Hematopoietic multipotent progenitor cell treated with erythropoietin and hydrocortisone succinate and interleukin-3 and kit ligand, for 15 days (in vitro differentiated cells): ENCODE results near the gene IFITM5.
A peak's percentile ranks its signal among the peaks of the same experiment; 100 is the strongest.
"Not testable (repeated sequence)": the region's sequence is repeated elsewhere in the genome, so short reads cannot be mapped to it uniquely, and the experiment has no call there.

Source experiments
- DNase-seq: peaks from one replicate; pipeline ENCODE4 v3.0.0-alpha.2; 2015; ENCODE audit warnings: low spot score

IFITM5 gene

DNA sequence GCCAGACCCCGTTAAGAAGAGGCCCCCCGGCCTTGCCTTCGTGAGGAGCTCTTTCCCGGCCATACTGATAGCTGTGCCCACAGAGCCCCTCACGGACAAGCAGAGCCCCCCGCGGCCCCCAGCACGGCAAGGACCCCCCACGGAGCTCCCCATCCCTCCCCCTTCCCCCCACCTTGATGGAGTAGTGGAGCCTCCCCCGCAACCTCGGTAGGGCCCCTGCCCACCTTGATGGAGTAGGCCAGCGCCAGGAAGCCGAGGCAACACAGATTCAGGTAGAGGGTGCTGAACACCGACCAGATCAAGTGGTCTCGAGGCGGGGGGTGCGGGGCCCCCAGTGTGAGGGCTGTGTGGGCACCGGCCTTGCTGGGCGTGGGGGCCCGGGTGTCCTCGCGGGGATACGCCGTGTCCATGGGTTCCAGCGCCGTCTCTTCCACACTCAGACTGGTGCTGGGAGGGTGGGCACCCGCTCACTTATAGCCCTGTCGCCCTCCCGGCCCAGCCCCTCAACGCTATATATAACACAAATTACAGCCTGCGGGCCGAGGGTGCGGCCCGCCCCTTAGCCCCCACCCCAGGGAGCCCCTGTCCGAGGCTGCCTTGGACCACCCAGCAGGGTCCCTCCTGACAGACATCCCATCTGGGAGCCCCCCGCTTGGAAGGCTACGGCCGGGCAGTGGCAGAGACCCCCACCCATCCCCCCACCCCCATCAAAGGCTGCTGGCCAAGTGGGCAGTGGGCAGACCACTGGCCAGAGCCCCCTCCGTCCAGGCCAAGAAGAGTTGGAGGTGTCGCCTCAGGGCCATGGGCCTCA lies at the start of gene IFITM5:
TSS of gene IFITM5 (minus strand) at position 446 of the 811 bp plus-strand sequence. CDS start at position 410, 36 bp downstream.
- no peak for DNase-seq

DNA sequence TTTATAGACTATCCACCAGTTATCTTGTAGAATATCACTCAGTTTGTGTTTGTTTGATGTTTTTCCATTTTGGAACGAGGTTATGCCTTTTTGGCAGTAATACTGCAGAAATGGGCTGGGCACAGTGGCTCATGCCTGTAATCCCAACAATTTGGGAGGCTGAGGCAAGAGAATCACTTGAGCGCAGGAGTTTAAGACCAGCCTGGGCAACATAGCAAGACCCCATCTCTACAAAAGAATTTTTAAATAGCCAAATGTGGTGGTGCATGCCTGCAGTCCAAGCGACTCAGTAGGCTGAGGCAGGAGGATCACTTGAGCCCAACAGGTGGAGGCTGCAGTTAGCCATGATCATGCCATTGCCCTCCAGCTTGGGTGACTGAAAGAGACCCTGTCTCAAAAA lies 47.2 kb upstream of the IFITM5 start:
- DNase-seq, result no peak

DNA sequence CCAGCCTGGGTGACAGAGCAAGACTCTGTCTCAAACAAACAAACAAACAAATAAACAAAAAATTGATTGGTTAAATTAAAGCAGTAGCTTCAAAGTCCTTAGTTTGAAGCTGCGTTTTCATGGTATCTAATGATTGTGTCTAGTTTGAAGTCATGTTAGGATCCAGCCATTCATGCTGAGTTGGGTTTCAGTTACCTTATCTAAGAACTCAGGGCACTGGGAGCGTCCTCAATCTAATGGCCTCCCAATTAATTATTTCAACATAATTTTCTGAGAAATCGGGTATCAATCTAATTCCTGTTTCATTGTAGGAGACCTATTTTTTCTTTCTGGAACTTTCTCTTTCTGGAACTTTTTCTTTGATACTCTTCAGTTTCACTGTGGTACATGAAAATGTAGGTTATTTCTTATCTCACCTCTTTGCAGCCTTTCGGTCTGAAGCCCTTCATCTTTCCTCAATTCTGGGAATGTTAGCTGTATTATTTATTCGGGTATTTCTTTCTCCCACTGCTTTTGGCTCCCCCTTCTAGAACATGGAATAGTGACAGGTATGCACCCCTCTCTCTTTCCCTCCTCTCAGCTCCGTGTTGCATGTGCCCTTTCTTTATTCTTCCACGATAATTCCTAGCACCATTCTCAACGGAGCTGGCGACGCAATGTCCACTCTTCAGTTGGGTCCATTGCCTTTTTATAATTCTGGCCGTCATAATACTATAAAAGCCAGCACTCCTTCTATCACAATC lies 45.7 kb upstream of the IFITM5 start:
- DNase-seq, result peak; percentile 18

DNA sequence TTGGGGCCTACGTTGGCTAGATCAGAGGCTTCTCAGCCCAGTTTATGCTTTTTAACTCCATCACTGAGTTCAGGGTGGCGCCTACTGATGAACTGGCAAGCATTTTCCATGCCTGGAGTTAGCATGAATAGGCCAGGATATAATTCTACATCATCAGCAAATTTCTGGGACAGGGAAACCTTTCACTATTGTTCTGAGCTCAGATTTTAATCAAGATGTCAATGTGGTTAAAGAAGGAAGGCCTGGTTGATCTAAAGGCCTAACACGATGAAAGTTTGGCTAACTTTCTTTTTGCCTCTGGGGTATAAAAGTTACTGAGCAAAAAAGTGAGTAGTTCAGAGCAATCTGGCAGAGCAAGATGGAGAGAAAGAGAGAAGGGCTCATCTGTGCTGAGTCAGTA lies 43.0 kb upstream of the IFITM5 start:
- no peak for DNase-seq

DNA sequence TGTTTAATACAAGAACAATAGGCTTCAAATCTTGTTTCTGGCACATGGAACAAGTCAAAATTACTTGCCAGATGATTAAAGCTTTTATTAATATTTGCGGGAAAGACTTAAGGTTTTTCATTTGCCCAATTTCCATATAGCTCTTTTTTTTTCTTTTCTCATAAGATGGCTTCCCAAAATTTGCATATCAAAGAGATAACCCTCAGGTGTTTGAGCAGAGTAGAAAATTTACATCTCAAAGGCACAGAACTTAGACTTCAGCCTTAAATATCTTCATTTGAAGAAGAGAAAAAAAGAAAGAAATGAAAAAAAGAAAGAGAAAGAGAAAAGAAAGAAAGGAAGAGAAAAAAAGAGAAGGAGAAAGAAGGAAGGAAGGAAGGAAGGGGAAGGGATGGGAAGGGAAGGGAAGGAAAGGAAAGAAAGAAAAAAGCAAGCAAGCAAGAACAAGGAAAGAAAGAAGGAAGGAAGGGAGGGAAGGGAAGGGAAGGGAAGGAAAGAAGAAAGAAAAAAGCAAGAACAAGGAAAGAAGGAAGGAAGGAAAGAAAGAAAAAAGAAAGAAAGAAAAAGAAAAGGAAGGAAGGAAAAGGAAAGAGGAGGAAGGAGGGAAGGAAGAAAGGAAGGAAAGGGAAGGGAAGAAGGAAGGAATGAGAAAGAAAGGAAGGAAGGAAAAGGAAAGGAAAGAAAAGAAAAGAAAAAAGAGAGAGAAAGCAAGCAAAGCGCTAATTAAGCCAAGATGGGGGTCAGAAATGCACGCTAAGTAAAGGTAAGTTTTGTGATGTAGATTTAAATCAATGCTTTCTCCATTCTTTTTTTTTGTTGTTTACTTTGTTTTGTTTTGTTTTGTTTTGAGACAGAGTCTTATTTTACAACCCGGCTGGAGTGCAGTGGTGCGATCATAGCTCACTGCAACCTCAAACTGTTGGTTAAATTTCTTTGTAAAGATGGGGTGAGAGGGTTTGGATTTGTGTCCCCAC lies 41.5 kb upstream of the IFITM5 start:
- DNase-seq, result no peak

DNA sequence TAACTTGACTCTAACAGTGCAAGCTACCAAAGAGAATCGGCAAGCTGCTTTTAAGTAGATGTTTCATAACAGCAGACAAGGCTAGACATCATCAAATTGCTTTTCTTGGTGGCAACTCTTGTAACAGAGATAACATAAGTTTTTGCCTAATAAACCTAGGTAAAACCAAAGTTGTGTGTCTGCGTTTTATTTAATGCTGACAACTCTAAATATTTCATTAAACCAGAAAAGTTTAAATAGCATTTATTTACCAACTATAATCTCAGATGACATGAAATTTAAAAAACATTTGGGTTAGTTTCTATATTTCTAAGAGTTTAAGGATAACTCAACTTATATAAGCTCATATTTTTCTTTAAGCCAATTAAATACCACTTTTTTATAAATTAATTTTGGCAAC lies 40.6 kb upstream of the IFITM5 start:
- no peak for DNase-seq

DNA sequence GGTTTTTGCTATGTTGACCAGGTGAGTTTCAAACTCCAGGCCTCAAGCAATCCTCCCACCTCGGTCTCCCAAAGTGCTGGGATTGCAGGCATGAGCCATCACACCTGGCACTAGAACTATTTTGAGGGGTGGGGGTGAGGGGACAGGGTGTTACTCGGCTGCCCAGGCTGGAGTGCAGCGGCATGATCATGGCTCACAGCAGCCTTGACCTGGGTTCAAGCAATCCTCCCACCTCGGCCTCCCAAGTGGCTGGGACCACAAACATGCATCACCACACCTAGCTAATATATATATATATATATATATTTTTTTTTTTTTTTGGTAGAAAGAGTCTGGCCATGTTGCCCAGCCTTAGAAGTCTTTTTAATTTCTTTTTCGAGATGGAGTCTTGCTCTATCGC lies 38.4 kb upstream of the IFITM5 start:
- DNase-seq, result no peak

DNA sequence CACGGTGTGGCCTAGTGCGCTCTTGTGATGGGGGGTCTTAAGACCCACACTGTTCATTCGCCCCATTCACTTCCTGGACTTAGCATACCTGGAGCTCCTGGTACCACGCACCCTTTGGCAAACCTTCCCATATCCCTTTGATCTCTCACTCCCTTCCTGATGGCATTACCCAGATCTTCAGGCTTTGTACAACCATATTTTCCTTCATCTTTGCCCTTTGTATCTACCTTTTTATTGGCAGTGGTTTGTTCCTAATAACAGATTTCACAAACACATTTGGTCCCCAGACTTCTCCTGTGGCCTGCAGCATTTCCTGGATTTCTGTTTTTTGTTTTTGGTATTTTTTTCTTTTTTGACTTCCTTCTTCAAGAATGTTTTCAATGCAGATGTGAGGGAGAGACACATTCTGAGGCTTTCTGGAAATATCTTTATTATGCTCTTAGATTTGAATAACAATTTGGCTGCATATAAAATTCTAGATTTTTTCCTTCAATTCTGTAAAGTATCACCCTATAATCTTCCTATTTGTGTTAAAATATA lies 37.4 kb upstream of the IFITM5 start:
- no peak for DNase-seq

DNA sequence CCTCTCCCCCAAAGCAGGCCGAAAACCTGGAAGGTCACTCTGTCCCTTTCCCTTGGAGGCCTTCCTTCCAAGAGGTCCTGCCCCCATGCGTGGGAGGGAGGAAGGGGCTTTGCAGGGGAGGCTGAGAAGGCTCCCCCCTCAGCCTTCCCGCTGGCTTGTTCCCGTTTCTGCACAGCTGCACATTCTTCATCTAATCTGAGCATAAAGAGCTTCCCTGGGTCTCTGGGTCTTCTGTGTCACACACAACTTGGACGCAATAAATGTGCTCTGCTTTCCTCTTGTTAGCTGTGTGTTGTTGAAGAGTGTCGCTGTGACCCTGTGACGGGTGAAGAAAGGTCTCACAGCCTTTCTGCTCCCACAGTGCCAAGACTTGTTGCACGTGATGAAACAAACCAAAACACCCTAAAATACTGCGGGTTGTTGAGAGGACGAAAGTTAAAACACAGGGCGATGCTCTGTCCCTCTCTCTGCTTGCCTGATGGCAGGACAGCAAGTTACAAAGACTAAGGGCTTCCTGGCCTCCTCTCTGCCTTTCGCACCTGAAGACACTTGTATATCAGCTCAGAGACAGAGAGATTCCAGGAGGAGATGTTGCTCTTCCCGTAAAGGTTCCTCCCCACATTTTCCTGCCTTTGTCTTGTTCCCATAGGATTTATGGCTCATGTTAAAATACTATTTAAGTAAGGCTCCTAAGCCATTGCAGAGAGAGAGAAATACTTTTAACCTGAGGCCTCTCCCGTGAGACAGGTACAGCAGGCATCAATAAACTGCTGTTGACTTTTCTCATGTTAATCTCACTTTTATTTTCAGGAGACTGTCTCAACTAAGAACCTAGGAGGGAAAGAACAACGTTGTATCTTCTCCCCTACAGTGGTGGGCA lies 36.7 kb upstream of the IFITM5 start:
- no peak for DNase-seq

DNA sequence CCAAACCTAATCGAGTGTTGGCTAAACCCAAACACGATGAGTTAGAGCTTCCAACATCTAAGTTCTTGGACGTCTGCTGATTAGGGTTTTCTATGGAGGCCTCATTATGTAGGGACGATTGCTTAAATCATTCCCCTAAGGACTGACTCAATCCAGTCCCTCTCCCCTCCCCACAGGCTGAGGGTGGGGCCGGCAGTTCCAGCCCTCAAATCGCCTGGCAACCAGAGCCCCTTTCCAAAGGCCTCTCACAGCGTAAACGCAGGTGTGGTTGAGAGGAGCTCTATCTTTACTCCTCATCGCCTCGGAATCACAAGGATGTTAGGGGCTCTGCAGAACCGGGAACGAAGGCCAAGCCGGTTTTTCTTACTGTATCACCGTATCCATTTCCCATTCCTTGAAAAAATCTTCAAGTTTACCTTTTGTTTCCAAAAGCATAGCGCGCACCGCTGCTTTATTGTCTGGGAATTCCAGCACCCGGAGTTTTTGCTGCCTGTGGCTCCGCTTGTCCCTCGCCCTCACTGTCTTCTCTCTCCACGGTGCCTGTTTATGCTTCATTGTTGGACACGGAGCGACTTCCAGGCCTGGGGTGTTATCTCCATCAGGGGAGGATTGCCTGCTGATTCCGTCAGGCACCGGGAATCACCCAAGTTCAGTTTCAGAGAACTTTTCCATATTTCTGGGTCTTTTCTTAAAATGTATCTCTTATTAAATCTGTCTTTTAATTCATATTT lies 35.1 kb upstream of the IFITM5 start:
- no peak for DNase-seq

DNA sequence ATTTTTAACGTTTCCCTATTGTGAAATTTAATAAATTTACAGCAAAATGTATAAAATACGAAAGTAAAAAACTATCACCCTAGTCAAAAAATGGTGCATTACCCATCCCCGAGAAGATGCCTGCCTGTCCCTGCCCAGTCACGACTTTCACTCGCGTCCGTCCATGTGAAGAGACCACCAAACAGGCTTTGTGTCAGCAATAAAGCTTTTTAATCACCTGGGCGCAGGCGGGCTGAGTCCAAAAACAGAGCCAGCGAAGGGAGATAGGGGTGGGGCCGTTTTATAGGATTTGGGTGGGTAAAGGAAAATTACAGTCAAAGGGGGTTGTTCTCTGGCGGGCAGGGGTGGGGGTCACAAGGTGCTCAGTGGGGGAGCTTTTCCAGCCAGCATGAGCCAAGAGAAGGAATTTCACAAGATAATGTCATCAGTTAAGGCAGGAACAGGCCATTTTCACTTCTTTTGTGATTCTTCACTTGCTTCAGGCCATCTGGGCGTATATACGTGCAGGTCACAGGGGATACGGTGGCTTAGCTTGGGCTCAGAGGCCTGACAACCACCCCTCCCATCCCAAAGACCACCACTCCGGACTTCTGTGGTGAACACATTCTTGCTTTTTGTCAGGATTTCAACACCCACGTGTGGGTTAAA lies 34.4 kb upstream of the IFITM5 start:
- DNase-seq, result not testable (repeated sequence)

DNA sequence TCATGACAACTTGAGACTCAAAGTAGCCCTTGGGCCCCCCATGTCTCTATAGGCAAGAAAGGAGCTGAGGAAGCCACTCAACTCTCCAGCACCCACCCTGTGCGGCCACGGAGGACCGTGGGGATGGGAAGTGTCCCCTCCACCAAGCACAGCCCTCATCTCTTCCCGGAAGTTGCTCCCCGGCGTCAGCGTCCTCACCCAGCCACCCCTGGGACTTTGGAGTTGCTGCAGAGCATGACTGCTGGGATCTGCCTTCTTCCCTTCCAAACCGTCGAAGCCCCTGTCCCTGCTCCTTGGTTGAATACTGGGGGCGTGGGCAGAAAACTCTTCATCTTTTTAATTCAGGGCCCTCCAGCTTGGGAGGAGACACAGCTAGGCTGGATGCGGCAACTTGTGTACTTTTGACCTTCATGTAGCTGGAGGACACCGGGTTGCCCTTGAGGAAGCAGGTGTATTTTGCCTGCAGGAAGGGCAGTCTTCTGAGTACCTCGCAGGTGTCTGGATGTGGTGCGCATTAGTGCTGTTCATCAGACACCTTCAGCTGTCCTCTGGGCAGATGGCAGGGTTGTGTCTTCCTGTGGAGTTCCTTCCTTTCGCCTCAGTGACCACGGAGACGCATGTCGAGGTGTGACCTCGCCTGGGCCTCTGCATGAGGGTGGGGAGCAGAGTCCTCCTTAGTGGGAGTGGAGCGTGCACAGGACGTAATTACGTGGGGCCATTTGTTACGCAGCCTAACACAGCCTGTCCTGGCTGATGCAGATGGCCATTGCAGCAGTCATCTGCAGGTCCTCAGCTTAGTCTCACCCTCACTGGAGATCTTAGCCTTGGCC lies 33.5 kb upstream of the IFITM5 start:
- no peak for DNase-seq

DNA sequence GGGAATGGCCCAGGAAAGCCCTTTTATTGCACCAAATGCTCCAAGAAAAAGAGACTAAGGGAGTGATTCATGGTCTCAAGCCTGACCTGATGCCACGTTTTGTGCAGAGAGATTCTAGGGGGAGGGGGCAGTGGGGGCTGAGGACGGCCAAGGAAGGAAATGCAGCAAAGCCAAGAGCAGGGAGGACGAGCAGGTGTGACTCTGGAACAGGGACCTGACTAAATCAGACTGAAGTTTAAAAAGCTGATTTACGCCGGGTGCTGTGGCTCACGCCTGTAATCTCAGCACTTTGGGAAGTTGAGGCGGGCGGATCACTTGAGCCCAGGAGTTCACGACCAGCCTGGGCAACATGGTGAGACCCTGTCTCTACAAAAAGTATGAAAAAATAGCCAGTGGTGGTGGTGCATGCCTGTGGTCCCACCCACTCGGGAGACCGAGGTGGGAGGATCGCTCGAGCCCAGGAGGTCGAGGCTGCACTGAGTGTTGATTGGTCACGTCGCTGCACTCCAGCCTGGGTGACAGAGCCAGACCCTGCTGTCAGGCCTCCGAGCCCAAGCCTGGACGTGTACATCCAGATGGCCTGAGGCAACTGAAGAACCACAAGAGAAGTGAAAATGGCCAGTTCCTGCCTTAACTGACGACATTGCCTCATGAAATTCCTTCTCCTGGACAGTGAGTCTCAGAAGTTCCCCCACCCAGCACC lies 32.2 kb upstream of the IFITM5 start:
- no peak for DNase-seq

DNA sequence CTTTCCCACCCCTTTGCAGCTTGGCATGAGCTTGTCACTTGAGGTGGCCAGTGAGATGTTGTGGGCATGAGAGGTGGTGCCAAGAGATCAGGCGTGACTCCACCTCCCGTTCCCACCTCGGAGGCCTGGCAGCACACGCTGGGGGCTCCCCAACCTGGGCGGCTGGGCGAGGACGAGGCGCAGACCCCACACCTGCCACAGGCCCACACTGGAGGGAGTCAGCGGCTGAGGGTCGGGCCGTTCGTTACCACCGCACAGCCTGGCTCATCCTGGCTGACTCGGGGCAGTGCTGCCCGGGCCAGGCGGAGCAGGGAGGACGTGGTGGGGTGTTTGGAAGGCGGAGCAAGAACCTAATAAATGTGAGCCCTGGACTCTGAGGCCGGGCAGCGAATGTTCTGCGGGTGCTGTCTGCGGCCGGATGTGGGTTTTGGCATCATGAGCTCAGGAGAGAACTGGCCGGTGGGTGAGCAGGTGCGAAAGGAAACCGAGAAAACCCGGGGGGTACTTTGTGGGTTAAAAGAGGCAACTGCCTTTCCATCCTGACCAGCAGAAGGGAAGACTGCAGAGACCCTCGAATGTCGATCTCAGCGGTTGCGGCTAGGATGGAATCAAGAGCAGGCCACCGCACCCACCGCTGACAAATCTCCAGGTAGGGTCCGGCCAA lies 31.5 kb upstream of the IFITM5 start:
- no peak for DNase-seq

DNA sequence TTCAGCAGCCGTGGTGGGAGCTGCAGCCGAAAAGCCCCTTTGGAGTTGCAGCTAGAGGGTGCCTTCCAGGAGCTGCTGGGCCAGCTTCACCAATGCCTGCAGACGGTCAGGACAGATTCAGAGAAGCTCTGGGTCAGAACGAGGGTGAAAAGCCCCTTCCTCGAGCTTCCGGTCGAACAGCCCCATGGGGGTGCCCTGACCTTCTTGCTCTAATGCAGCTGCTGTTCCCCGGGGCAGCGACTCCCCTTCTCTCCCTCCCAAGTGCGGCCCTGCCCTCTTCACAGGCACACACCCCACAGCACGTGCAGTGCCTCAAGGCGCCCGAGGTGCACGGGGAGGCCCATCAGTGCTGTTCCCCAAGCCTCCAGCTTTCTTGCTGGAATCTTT lies 31.0 kb upstream of the IFITM5 start:
- no peak for DNase-seq

DNA sequence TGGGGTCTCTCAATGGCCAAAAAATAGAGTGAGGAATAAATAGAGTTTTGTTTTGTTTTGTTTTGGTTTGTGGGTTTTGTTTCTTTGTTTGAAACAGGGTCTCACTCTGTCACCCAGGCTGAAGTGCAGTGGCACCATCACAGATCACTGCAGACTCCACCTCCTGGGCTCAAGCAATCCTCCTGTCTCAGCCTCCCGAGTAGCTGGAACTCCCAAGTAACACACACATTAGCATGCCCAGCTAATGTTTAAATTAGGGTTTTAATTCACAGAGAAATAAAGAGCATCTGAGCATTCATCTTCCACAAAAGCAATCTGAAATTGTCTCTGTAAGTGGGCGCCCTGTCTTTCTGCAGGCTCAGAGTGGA lies 30.5 kb upstream of the IFITM5 start:
- no peak for DNase-seq

DNA sequence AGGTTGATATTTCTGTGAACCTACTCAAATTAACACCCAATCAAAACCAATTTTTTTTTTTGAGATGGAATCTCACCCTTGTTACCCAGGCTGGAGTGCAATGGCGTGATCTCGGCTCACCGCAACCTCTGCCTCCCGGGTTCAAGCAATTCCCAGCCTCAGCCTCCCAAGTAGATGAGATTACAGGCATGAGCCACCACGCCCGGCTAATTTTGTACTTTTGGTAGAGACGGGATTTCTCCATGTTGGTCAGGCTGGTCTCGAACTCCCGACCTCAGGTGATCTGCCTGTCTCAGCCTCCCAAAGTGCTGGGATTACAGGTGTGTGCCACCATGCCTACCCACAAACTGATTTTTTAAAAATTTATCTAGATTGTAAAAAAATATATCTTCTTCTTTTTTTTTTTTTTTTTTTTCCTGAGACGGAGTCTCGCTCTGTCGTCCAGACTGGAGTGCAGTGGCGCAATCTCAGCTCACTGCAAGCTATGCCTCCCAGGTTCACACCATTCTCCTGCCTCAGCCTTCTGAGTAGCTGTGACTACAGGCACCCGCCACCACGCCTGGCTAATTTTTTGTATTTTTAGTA lies 29.3 kb upstream of the IFITM5 start:
- not testable (repeated sequence) for DNase-seq
